Measurements from ENCODE around the gene TAS2R39. TPM values are rescaled to one million over a fixed set of nuclear protein-coding genes. Genes with fewer than 3 reads are reported as not detected.
"Not testable (repeated sequence)": the region's sequence is repeated elsewhere in the genome, so short reads cannot be mapped to it uniquely, and the experiment has no call there.

The TAS2R39 gene
- total RNA-seq: under 1 TPM in 5 of 8 experiments, not detected in 3; 0.28 to 0.45 (median 0.33) TPM

GRCh38 chr7:143183024-143183423 lies at the start of gene TAS2R39:
Gene TAS2R39, plus strand, starts transcription at chr7:143183419. Its CDS starts 0 bp downstream, at chr7:143183419.
- Histone ChIP-seq H3K27ac (no peak within 1 kb of the TSS), H3K4me1 (replicated peaks in 1 of 2) (no peaks in the 10 kb centered on the region), H3K4me3 (no peak within 1 kb of the TSS)
- WGBS, 10 experiments: 0 to 100% (median 62%) methylated on average over 1 to 3 of the region's 3 CpGs; no CpG with 5 or more reads in 2 of the 10 experiments
- no peak for ATAC-seq (replicated peaks in 6 of 8)
- in situ Hi-C loops (cut with MboI; ENCODE audit: low pct_unique_long_range_greater_than_20kb in 2 of 9, low sequenced_read_pairs in 9 of 9, unreplicated experiment in 9 of 9): no loop called here

GRCh38 chr7:143147070-143147469 lies 36.1 kb upstream of the TAS2R39 start:
- in situ Hi-C loops (cut with MboI; ENCODE audit: low pct_unique_long_range_greater_than_20kb in 2 of 9, low sequenced_read_pairs in 9 of 9, unreplicated experiment in 9 of 9): no loop called here
- ATAC-seq (replicated peaks in 6 of 8): no peak

GRCh38 chr7:143148050-143148449 lies 35.2 kb upstream of the TAS2R39 start:
- no peak overlapping the region for H3K4me3 ChIP-seq
- no peak overlapping the region for H3K27ac ChIP-seq
- H3K4me1 ChIP-seq (replicated peaks in 1 of 2): no peaks in the 10 kb centered on the region
- in situ Hi-C loops (cut with MboI; ENCODE audit: low pct_unique_long_range_greater_than_20kb in 2 of 9, low sequenced_read_pairs in 9 of 9, unreplicated experiment in 9 of 9): no loop called here
- no peak for ATAC-seq (replicated peaks in 6 of 8)
- WGBS, 10 experiments: 0 to 59% (median 40%) methylated on average over 1 to 4 of the region's 4 CpGs; no CpG with 5 or more reads in 3 of the 10 experiments

More at GRCh38 chr7:143147070-143147469, 36.1 kb upstream of the TAS2R39 start:
- Histone ChIP-seq H3K4me3 (no peak overlapping the region), H3K4me1 (replicated peaks in 1 of 2) (no peaks in the 10 kb centered on the region), H3K27ac (no peak overlapping the region)

GRCh38 chr7:143148651-143149050 lies 34.6 kb upstream of the TAS2R39 start:
- in situ Hi-C loops (cut with MboI; ENCODE audit: low pct_unique_long_range_greater_than_20kb in 2 of 9, low sequenced_read_pairs in 9 of 9, unreplicated experiment in 9 of 9): no loop called here
- Histone ChIP-seq H3K4me1 (replicated peaks in 1 of 2) (no peaks in the 10 kb centered on the region), H3K27ac (no peak overlapping the region), H3K4me3 (no peak overlapping the region)
- no peak for ATAC-seq (replicated peaks in 6 of 8)

GRCh38 chr7:143150696-143151095 lies 32.5 kb upstream of the TAS2R39 start:
- H3K4me3 ChIP-seq; in situ Hi-C loops (cut with MboI; ENCODE audit: low pct_unique_long_range_greater_than_20kb in 2 of 9, low sequenced_read_pairs in 9 of 9, unreplicated experiment in 9 of 9); H3K4me1 ChIP-seq (replicated peaks in 1 of 2); H3K27ac ChIP-seq; ATAC-seq (replicated peaks in 6 of 8): not testable (repeated sequence)
- 12 to 96% (median 80%) methylated on average over 1 to 6 of the region's 6 CpGs for WGBS, 10 experiments

GRCh38 chr7:143158617-143159016 lies 24.6 kb upstream of the TAS2R39 start:
- in situ Hi-C loops (cut with MboI; ENCODE audit: low pct_unique_long_range_greater_than_20kb in 2 of 9, low sequenced_read_pairs in 9 of 9, unreplicated experiment in 9 of 9); ATAC-seq (replicated peaks in 6 of 8): not testable (repeated sequence)
- 0 to 87% (median 47%) methylated on average over 1 to 3 of the region's 3 CpGs; no CpG with 5 or more reads in 4 of the 10 experiments for WGBS, 10 experiments

GRCh38 chr7:143171697-143172096 lies 11.5 kb upstream of the TAS2R39 start:
- no peak overlapping the region for H3K27ac ChIP-seq
- H3K4me3 ChIP-seq: no peak overlapping the region
- ATAC-seq (replicated peaks in 6 of 8): no peak
- H3K4me1 ChIP-seq (replicated peaks in 1 of 2): no peaks in the 10 kb centered on the region
- in situ Hi-C loops (cut with MboI; ENCODE audit: low pct_unique_long_range_greater_than_20kb in 2 of 9, low sequenced_read_pairs in 9 of 9, unreplicated experiment in 9 of 9): no loop called here

More at GRCh38 chr7:143158617-143159016, 24.6 kb upstream of the TAS2R39 start:
- H3K4me3 ChIP-seq; H3K4me1 ChIP-seq (replicated peaks in 1 of 2); H3K27ac ChIP-seq: not testable (repeated sequence)

GRCh38 chr7:143172354-143172753 lies 10.9 kb upstream of the TAS2R39 start:
- 0 to 100% (median 56%) methylated on average over 1 to 4 of the region's 4 CpGs; no CpG with 5 or more reads in 1 of the 10 experiments for whole genome bisulfite sequencing, 10 experiments
- peak in 1 of 8 experiments; percentile 62 for ATAC-seq (replicated peaks in 6 of 8)
- Histone ChIP-seq H3K4me1 (replicated peaks in 1 of 2) (no peaks in the 10 kb centered on the region), H3K27ac (no peak overlapping the region), H3K4me3 (no peak overlapping the region)
- in situ Hi-C loops (cut with MboI; ENCODE audit: low pct_unique_long_range_greater_than_20kb in 2 of 9, low sequenced_read_pairs in 9 of 9, unreplicated experiment in 9 of 9): no loop called here

GRCh38 chr7:143176128-143176527 lies 7.1 kb upstream of the TAS2R39 start:
- ATAC-seq (replicated peaks in 6 of 8): no peak
- Histone ChIP-seq H3K4me1 (replicated peaks in 1 of 2) (no peaks in the 10 kb centered on the region), H3K27ac (no peak overlapping the region), H3K4me3 (no peak overlapping the region)
- in situ Hi-C loops (cut with MboI; ENCODE audit: low pct_unique_long_range_greater_than_20kb in 2 of 9, low sequenced_read_pairs in 9 of 9, unreplicated experiment in 9 of 9): no loop called here
- WGBS, 10 experiments: 17 to 96% (median 89%) methylated on average over 2 to 4 of the region's 5 CpGs; no CpG with 5 or more reads in 3 of the 10 experiments

- no peak for ATAC-seq (replicated peaks in 6 of 8)
- in situ Hi-C loops (cut with MboI; ENCODE audit: low pct_unique_long_range_greater_than_20kb in 2 of 9, low sequenced_read_pairs in 9 of 9, unreplicated experiment in 9 of 9): no loop called here
- Histone ChIP-seq H3K27ac (no peak overlapping the region), H3K4me1 (replicated peaks in 1 of 2) (no peaks in the 10 kb centered on the region), H3K4me3 (no peak overlapping the region)
- WGBS, 10 experiments: 0 to 100% (median 69%) methylated on average over 1 to 2 of the region's 2 CpGs
Observed at GRCh38 chr7:143177374-143178119, 5.7 kb upstream of the TAS2R39 start.

- H3K4me3 ChIP-seq; H3K27ac ChIP-seq; in situ Hi-C loops (cut with MboI; ENCODE audit: low pct_unique_long_range_greater_than_20kb in 2 of 9, low sequenced_read_pairs in 9 of 9, unreplicated experiment in 9 of 9); H3K4me1 ChIP-seq (replicated peaks in 1 of 2); ATAC-seq (replicated peaks in 6 of 8): not testable (repeated sequence)
- WGBS, 10 experiments: 4 to 100% (median 92%) methylated on average over 2 to 3 of the region's 4 CpGs; no CpG with 5 or more reads in 6 of the 10 experiments
Observed at GRCh38 chr7:143180771-143181170, 2.4 kb upstream of the TAS2R39 start.

GRCh38 chr7:143181349-143181748 lies 1.9 kb upstream of the TAS2R39 start:
- H3K4me1 ChIP-seq (replicated peaks in 1 of 2): no peaks in the 10 kb centered on the region
- in situ Hi-C loops (cut with MboI; ENCODE audit: low pct_unique_long_range_greater_than_20kb in 2 of 9, low sequenced_read_pairs in 9 of 9, unreplicated experiment in 9 of 9): no loop called here
- 0 to 83% (median 68%) methylated on average over 1 to 2 of the region's 2 CpGs; no CpG with 5 or more reads in 5 of the 10 experiments for WGBS, 10 experiments
- H3K27ac ChIP-seq: no peak overlapping the region
- ATAC-seq (replicated peaks in 6 of 8): no peak
- no peak overlapping the region for H3K4me3 ChIP-seq

- H3K27ac ChIP-seq: no peak overlapping the region
- in situ Hi-C loops (cut with MboI; ENCODE audit: low pct_unique_long_range_greater_than_20kb in 2 of 9, low sequenced_read_pairs in 9 of 9, unreplicated experiment in 9 of 9): no loop called here
- no peak for ATAC-seq (replicated peaks in 6 of 8)
- H3K4me1 ChIP-seq (replicated peaks in 1 of 2): no peaks in the 10 kb centered on the region
- 0 to 40% (median 8%) methylated on average over 1 of the region's 1 CpG; no CpG with 5 or more reads in 3 of the 10 experiments for WGBS, 10 experiments
- H3K4me3 ChIP-seq: no peak overlapping the region
Observed at GRCh38 chr7:143185551-143185950, 2.3 kb downstream of the TAS2R39 start.

- in situ Hi-C loops (cut with MboI; ENCODE audit: low pct_unique_long_range_greater_than_20kb in 2 of 9, low sequenced_read_pairs in 9 of 9, unreplicated experiment in 9 of 9): no loop called here
- 4 to 85% (median 47%) methylated on average over 1 to 6 of the region's 6 CpGs; no CpG with 5 or more reads in 2 of the 10 experiments for WGBS, 10 experiments
- H3K4me3 ChIP-seq: no peak overlapping the region
- H3K4me1 ChIP-seq (replicated peaks in 1 of 2): no peaks in the 10 kb centered on the region
- no peak for ATAC-seq (replicated peaks in 6 of 8)
- no peak overlapping the region for H3K27ac ChIP-seq
Observed at GRCh38 chr7:143188994-143189393, 5.8 kb downstream of the TAS2R39 start.

All from motor neuron (in vitro differentiated cells).